Astrocyte (in vitro differentiated cells and primary cell): Measurements from ENCODE around the gene RETREG1. TPM values are rescaled to one million over a fixed set of nuclear protein-coding genes. Genes with fewer than 3 reads are reported as not detected.

Experiments used
- DNase-seq: peaks from one replicate; pipeline ENCODE4 v3.0.0-alpha.2; 2010; ENCODE audit warnings: low read depth
- FAIRE-seq: peaks from 2 replicates; lab custom pipeline; 2011; peaks lifted over from hg19 to GRCh38; lab: Jason Lieb, UNC
- H2AFZ ChIP-seq: 2 replicates; pipeline ENCODE4 v1.6.0; 2012; ENCODE audit warnings: low read depth, low read length, inconsistent platforms
- H3K27ac ChIP-seq: 2 replicates; pipeline ENCODE4 v1.5.1; 2011; ENCODE audit warnings: low read depth, low read length, inconsistent platforms
- H3K27me3 ChIP-seq: 2 replicates; pipeline ENCODE4 v1.6.0; 2011; ENCODE audit warnings: low read length, inconsistent platforms; ENCODE audit not compliant: insufficient read depth
- H3K36me3 ChIP-seq: 2 replicates; pipeline ENCODE4 v1.5.1; 2011; ENCODE audit warnings: low read length, inconsistent platforms; ENCODE audit not compliant: insufficient read depth
- H3K4me1 ChIP-seq: 2 replicates; pipeline ENCODE4 v1.5.1; 2011; ENCODE audit warnings: low read length, inconsistent platforms; ENCODE audit not compliant: insufficient read depth
- H3K4me2 ChIP-seq: 2 replicates; pipeline ENCODE4 v1.6.0; 2012; ENCODE audit warnings: low read length, inconsistent platforms
- H3K4me3 ChIP-seq: 2 replicates; pipeline ENCODE4 v1.5.1; 2011; ENCODE audit warnings: low read depth, mild to moderate bottlenecking, low read length, inconsistent platforms; ENCODE audit not compliant: insufficient read depth
- H3K79me2 ChIP-seq: 2 replicates; pipeline ENCODE4 v1.6.0; 2012; ENCODE audit warnings: mild to moderate bottlenecking, low read length, inconsistent platforms; ENCODE audit not compliant: insufficient read depth
- H3K9ac ChIP-seq: 2 replicates; pipeline ENCODE4 v1.6.0; 2012; ENCODE audit warnings: mild to moderate bottlenecking, low read length, inconsistent platforms
- H3K9me3 ChIP-seq: 2 replicates; pipeline ENCODE4 v1.5.1; 2012; ENCODE audit warnings: low read depth, mild to moderate bottlenecking, low read length, inconsistent platforms; ENCODE audit not compliant: insufficient read depth
- H4K20me1 ChIP-seq: 2 replicates; pipeline ENCODE4 v1.6.0; 2012; ENCODE audit warnings: low read length, inconsistent platforms; ENCODE audit not compliant: insufficient read depth
- H3K27ac Mint-ChIP-seq: one replicate; pipeline ENCODE4 v1.8.0; 2021; ENCODE audit warnings: mild to moderate bottlenecking, mixed read lengths; ENCODE audit not compliant: unreplicated experiment
- H3K27me3 Mint-ChIP-seq: one replicate; pipeline ENCODE4 v1.8.0; 2021; ENCODE audit warnings: low read depth, mixed read lengths; ENCODE audit not compliant: unreplicated experiment
- H3K36me3 Mint-ChIP-seq: one replicate; pipeline ENCODE4 v1.8.0; 2021; ENCODE audit warnings: low read depth, mixed read lengths; ENCODE audit not compliant: unreplicated experiment
- H3K4me1 Mint-ChIP-seq: one replicate; pipeline ENCODE4 v1.8.0; 2021; ENCODE audit warnings: low read depth, mixed read lengths; ENCODE audit not compliant: unreplicated experiment
- H3K4me3 Mint-ChIP-seq: one replicate; pipeline ENCODE4 v1.8.0; 2021; ENCODE audit warnings: mild to moderate bottlenecking, moderate library complexity, mixed read lengths; ENCODE audit not compliant: unreplicated experiment
- H3K9me3 Mint-ChIP-seq: one replicate; pipeline ENCODE4 v1.8.0; 2021; ENCODE audit warnings: mild to moderate bottlenecking, mixed read lengths; ENCODE audit not compliant: unreplicated experiment
- CTCF ChIP-seq: IDR thresholded peaks from 2 replicates; pipeline ENCODE4 v1.5.1; 2011; ENCODE audit warnings: low read depth, mild to moderate bottlenecking, inconsistent platforms, low read length, moderate library complexity; ENCODE audit not compliant: insufficient read depth
- EZH2 ChIP-seq: IDR thresholded peaks from 2 replicates; pipeline ENCODE4 v1.6.1; 2012; ENCODE audit warnings: mild to moderate bottlenecking, low read length, inconsistent platforms; ENCODE audit not compliant: insufficient read depth
- total RNA-seq: library from RNA; stranded (reverse); gene quantifications from 2 replicates; pipeline ENCODE4 v1.2.1, GENCODE V29; 2021

The RETREG1 gene
- total RNA-seq, 1 donor from 2014 or later: 0.98 TPM

GRCh38 chr5:16593628-16594027, 23.2 kb downstream of the RETREG1 start:
- H3K9me3 Mint-ChIP-seq: peaks cover 6% of the 10 kb centered on the region
- no peak overlapping the region for H3K9ac ChIP-seq
- H3K4me3 ChIP-seq: no peak overlapping the region
- no peak overlapping the region for H3K27ac Mint-ChIP-seq
- H2AFZ ChIP-seq: no peak overlapping the region
- no peaks in the 10 kb centered on the region for H3K27me3 ChIP-seq
- no peaks in the 10 kb centered on the region for H3K27me3 Mint-ChIP-seq
- peaks cover 8% of the 10 kb centered on the region for H3K4me1 ChIP-seq
- peaks cover 11% of the 10 kb centered on the region for H3K4me1 Mint-ChIP-seq
- H3K27ac ChIP-seq: no peak overlapping the region
- TF ChIP-seq CTCF: no peak
- TF ChIP-seq EZH2: no peak
- no peak for FAIRE-seq
- H3K36me3 ChIP-seq: no peaks in the 10 kb centered on the region
- no peaks in the 10 kb centered on the region for H3K36me3 Mint-ChIP-seq
- H3K79me2 ChIP-seq: no peaks in the 10 kb centered on the region
- H3K4me2 ChIP-seq: no peak overlapping the region
- H3K9me3 ChIP-seq: no peaks in the 10 kb centered on the region
- no peak for DNase-seq
- H4K20me1 ChIP-seq: no peaks in the 10 kb centered on the region
- no peak overlapping the region for H3K4me3 Mint-ChIP-seq

GRCh38 chr5:16593013-16593412, 23.8 kb downstream of the RETREG1 start:
- DNase-seq (peak; percentile 73), FAIRE-seq (no peak)
- H3K4me2 ChIP-seq: peak overlapping the region; percentile 46
- Mint-ChIP-seq H3K36me3 (no peaks in the 10 kb centered on the region), H3K9me3 (peaks cover 5% of the 10 kb centered on the region), H3K27ac (no peak overlapping the region), H3K27me3 (no peaks in the 10 kb centered on the region), H3K4me1 (peaks cover 8% of the 10 kb centered on the region), H3K4me3 (no peak overlapping the region)
- H3K27ac ChIP-seq: no peak overlapping the region
- H3K4me1 ChIP-seq: peaks cover 8% of the 10 kb centered on the region
- no peaks in the 10 kb centered on the region for H3K79me2 ChIP-seq
- H3K4me3 ChIP-seq: no peak overlapping the region
- H3K27me3 ChIP-seq: no peaks in the 10 kb centered on the region
- no peaks in the 10 kb centered on the region for H4K20me1 ChIP-seq
- no peak overlapping the region for H2AFZ ChIP-seq
- H3K36me3 ChIP-seq: no peaks in the 10 kb centered on the region
- no peak overlapping the region for H3K9ac ChIP-seq
- TF ChIP-seq EZH2: no peak
- TF ChIP-seq CTCF: no peak
- H3K9me3 ChIP-seq: no peaks in the 10 kb centered on the region

DNA sequence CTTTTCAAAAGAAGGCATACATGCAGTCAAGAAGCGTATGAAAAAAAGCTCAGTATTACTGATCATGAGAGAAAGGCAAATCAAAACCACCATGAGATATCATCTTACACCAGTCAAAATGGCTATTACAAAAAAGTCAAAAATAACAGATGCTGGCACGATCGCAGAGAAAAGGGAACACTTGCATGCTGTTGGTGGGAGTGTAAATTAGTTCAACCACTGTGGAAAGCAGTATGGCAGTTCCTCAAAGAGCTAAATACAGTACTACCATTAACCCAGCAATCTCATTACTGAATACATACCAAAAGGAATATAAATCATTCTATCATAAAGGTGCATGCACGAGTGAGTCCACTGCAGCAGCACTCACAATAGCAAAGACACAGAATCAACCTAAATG, 24.5 kb downstream of the RETREG1 start:
- Mint-ChIP-seq H3K27me3 (no peaks in the 10 kb centered on the region), H3K4me3 (no peak overlapping the region), H3K9me3 (peaks cover 8% of the 10 kb centered on the region), H3K36me3 (no peaks in the 10 kb centered on the region), H3K4me1 (peaks cover 8% of the 10 kb centered on the region), H3K27ac (no peak overlapping the region)
- H3K4me3 ChIP-seq: no peak overlapping the region
- FAIRE-seq (peak; percentile 60), DNase-seq (no peak)
- no peak for TF ChIP-seq CTCF
- TF ChIP-seq EZH2: no peak
- no peaks in the 10 kb centered on the region for H3K79me2 ChIP-seq
- H3K9ac ChIP-seq: no peak overlapping the region
- no peaks in the 10 kb centered on the region for H4K20me1 ChIP-seq
- no peaks in the 10 kb centered on the region for H3K27me3 ChIP-seq
- H3K36me3 ChIP-seq: no peaks in the 10 kb centered on the region
- H2AFZ ChIP-seq: no peak overlapping the region
- no peaks in the 10 kb centered on the region for H3K9me3 ChIP-seq
- H3K4me2 ChIP-seq: no peak overlapping the region
- H3K4me1 ChIP-seq: peaks cover 8% of the 10 kb centered on the region
- no peak overlapping the region for H3K27ac ChIP-seq
